Measurements from ENCODE around the gene SEC16B. TPM values are rescaled to one million over a fixed set of nuclear protein-coding genes. Genes with fewer than 3 reads are reported as not detected.

The SEC16B gene
- total RNA-seq, 1 donor = 3.3 TPM

DNA sequence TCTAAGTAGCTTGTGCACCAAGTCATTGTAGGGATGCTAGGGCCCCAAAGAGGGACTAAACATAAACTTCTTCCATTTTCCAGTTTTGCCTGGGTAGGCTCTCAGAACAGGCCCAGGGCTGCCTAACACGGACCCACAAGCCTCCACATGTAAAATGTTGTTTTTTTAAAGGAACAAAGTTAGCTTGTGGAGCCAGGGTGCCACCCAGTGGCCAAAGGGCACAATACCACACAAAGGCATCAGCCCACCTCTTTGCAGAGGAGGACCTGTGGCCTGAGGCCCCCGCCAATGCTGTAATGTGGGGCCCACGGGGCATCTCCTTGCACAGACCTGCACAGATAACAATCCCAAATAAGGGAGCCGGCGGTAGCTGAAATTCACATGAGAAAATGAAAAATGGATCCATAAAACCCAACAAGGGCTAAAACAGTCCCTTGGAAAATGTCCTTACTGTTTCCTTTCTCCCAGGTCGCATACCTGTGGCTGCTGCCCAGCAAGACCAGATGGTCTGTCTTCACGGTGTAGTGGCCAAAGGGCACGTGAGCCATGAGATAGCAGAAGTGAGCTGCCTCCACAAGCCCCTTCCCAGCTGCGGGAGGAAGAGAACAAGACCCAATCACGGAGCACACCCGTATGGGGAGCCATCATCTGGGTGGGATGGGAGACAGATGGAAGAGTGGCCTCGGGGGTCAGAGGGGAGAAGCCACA, 23.8 kb downstream of the SEC16B start:
- H3K36me3 ChIP-seq (ENCODE audit: insufficient read depth, low read length) = peaks cover 16% of the 10 kb centered on the region
- no peak for DNase-seq (ENCODE audit: insufficient read length, low spot score, missing footprints)
- H3K27ac ChIP-seq (ENCODE audit: low read depth, low read length) = no peak overlapping the region
- no peaks in the 10 kb centered on the region for H3K4me1 ChIP-seq (ENCODE audit: insufficient read depth, low read length)
- no peak overlapping the region for H2AFZ ChIP-seq (ENCODE audit: low read length)
- no peaks in the 10 kb centered on the region for H4K20me1 ChIP-seq (ENCODE audit: insufficient read depth, low read length)
- H3K4me2 ChIP-seq (ENCODE audit: insufficient read depth, low read length) = no peak overlapping the region
- H3K9me3 ChIP-seq (ENCODE audit: low read depth, low read length) = no peaks in the 10 kb centered on the region
- no peak overlapping the region for H3K4me3 ChIP-seq (ENCODE audit: insufficient read depth, low read length)
- H3K79me2 ChIP-seq (ENCODE audit: insufficient read depth, low read length) = no peaks in the 10 kb centered on the region
- H3K27me3 ChIP-seq (ENCODE audit: insufficient read depth, low read length) = no peaks in the 10 kb centered on the region
- TF ChIP-seq, protein P1, sequence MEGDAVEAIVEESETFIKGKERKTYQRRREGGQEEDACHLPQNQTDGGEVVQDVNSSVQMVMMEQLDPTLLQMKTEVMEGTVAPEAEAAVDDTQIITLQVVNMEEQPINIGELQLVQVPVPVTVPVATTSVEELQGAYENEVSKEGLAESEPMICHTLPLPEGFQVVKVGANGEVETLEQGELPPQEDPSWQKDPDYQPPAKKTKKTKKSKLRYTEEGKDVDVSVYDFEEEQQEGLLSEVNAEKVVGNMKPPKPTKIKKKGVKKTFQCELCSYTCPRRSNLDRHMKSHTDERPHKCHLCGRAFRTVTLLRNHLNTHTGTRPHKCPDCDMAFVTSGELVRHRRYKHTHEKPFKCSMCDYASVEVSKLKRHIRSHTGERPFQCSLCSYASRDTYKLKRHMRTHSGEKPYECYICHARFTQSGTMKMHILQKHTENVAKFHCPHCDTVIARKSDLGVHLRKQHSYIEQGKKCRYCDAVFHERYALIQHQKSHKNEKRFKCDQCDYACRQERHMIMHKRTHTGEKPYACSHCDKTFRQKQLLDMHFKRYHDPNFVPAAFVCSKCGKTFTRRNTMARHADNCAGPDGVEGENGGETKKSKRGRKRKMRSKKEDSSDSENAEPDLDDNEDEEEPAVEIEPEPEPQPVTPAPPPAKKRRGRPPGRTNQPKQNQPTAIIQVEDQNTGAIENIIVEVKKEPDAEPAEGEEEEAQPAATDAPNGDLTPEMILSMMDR (IDR thresholded peaks at IDR 0.05; ENCODE audit: extremely low read depth, low read depth, low read length) = peak; percentile 86

DNA sequence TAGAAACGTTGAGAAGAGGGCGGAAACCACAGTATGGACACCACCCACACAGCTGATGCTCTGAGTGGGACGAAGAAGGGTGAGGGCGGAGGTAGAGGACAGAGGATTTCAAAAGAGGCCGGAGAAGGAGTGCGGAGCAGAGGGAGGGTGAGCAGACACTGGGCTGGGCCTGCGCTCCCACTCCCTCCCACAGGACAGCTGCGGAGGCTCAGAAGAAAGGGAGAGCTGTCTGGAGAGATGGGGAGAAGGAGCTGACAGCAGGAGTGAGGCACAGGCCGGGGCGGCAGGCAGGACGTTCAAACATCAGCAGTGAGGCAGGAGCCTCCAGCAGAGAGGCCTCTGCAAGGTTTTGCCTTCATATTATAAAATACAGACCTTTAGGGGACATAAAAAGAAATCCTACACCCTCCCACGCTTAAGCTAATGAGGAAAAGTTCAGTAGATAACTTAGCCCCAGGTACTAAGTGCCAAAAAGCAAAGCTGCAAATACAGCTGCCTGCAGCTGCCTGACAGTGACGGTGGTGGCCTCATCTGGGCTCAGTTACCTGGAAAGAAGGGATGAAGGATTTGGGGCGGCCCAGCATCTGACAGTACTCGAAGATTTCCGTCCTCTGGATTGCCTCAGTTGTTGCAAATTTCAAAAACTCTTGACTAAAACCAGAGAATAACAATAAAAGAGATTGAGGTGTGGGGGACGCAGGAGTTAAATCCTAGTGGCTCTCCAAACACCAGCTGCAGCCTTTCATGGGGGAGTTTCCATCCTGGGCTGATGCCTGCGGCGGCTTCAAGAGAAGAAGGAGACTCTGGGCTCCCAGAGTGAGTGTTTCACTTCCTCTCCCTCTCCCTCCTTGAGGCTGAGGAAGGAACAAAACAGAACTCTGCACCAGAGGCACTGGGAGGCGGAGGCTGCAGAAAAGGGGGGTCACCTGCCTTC, 25.6 kb downstream of the SEC16B start:
- TF ChIP-seq, protein P1 (IDR thresholded peaks at IDR 0.05; ENCODE audit: extremely low read depth, low read depth, low read length) = no peak
- no peaks in the 10 kb centered on the region for H3K9me3 ChIP-seq (ENCODE audit: low read depth, low read length)
- H3K36me3 ChIP-seq (ENCODE audit: insufficient read depth, low read length) = peaks cover 16% of the 10 kb centered on the region
- H3K4me1 ChIP-seq (ENCODE audit: insufficient read depth, low read length) = no peaks in the 10 kb centered on the region
- H3K79me2 ChIP-seq (ENCODE audit: insufficient read depth, low read length) = no peaks in the 10 kb centered on the region
- no peaks in the 10 kb centered on the region for H4K20me1 ChIP-seq (ENCODE audit: insufficient read depth, low read length)
- H3K27me3 ChIP-seq (ENCODE audit: insufficient read depth, low read length) = no peaks in the 10 kb centered on the region
- H3K4me2 ChIP-seq (ENCODE audit: insufficient read depth, low read length) = no peak overlapping the region
- no peak overlapping the region for H3K27ac ChIP-seq (ENCODE audit: low read depth, low read length)
- H2AFZ ChIP-seq (ENCODE audit: low read length) = no peak overlapping the region
- DNase-seq (ENCODE audit: insufficient read length, low spot score, missing footprints) = no peak
- H3K4me3 ChIP-seq (ENCODE audit: insufficient read depth, low read length) = no peak overlapping the region

DNA sequence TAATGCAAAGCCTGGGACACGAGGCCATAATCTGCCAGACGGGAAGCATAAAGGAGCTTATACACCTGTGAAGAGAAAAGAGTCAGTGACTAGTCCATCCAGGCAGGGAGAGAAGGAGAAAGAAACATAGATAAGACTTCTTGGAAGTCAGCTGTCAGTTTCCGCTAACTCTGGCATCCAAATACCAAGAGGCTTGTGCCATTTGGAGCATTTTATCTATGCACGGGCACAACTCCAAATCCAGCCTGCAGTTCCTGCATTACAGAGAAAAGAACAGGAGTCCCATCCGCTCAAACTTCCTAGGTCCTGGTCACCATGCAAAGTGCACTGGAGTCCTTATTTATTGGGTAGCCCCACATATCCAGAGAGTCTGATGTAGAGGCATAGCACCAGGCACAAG, 27.9 kb downstream of the SEC16B start:
- peaks cover 13% of the 10 kb centered on the region for H3K36me3 ChIP-seq (ENCODE audit: insufficient read depth, low read length)
- peaks cover 11% of the 10 kb centered on the region for H3K4me1 ChIP-seq (ENCODE audit: insufficient read depth, low read length)
- H3K27ac ChIP-seq (ENCODE audit: low read depth, low read length) = no peak overlapping the region
- TF ChIP-seq, protein P1 (IDR thresholded peaks at IDR 0.05; ENCODE audit: extremely low read depth, low read depth, low read length) = no peak
- no peaks in the 10 kb centered on the region for H3K9me3 ChIP-seq (ENCODE audit: low read depth, low read length)
- H2AFZ ChIP-seq (ENCODE audit: low read length) = no peak overlapping the region
- H3K27me3 ChIP-seq (ENCODE audit: insufficient read depth, low read length) = no peaks in the 10 kb centered on the region
- H3K79me2 ChIP-seq (ENCODE audit: insufficient read depth, low read length) = no peaks in the 10 kb centered on the region
- no peak for DNase-seq (ENCODE audit: insufficient read length, low spot score, missing footprints)
- H4K20me1 ChIP-seq (ENCODE audit: insufficient read depth, low read length) = no peaks in the 10 kb centered on the region
- no peak overlapping the region for H3K4me2 ChIP-seq (ENCODE audit: insufficient read depth, low read length)
- H3K4me3 ChIP-seq (ENCODE audit: insufficient read depth, low read length) = no peak overlapping the region

DNA sequence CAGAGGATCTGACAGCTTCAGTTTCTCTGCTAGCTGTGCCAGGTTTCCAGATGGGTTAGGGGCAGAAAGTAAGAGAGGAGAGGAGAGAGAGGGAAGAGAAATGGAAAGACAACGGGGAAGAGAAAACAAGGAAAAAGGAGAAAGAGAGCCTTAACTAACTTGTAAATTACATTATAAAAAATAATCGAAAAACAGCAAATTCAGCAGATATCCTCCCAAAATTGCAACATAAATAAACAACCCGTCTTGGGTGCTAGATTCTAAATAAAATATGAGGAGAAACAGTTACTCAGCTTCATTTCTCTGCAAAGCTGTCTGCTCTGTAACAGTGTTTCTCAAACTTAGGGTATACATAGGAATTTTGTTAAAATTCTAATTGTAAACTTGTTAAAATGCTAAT, 29.2 kb downstream of the SEC16B start:
- no peaks in the 10 kb centered on the region for H3K9me3 ChIP-seq (ENCODE audit: low read depth, low read length)
- H4K20me1 ChIP-seq (ENCODE audit: insufficient read depth, low read length) = no peaks in the 10 kb centered on the region
- H3K79me2 ChIP-seq (ENCODE audit: insufficient read depth, low read length) = no peaks in the 10 kb centered on the region
- no peak for DNase-seq (ENCODE audit: insufficient read length, low spot score, missing footprints)
- H3K36me3 ChIP-seq (ENCODE audit: insufficient read depth, low read length) = peaks cover 4% of the 10 kb centered on the region
- no peak overlapping the region for H3K27ac ChIP-seq (ENCODE audit: low read depth, low read length)
- peaks cover 11% of the 10 kb centered on the region for H3K4me1 ChIP-seq (ENCODE audit: insufficient read depth, low read length)
- H3K27me3 ChIP-seq (ENCODE audit: insufficient read depth, low read length) = no peaks in the 10 kb centered on the region
- TF ChIP-seq, protein P1 (IDR thresholded peaks at IDR 0.05; ENCODE audit: extremely low read depth, low read depth, low read length) = no peak
- no peak overlapping the region for H3K4me3 ChIP-seq (ENCODE audit: insufficient read depth, low read length)
- H3K4me2 ChIP-seq (ENCODE audit: insufficient read depth, low read length) = no peak overlapping the region
- H2AFZ ChIP-seq (ENCODE audit: low read length) = no peak overlapping the region

All from osteoblast (primary cell).